Hepatocyte (in vitro differentiated cells): ENCODE results near the gene ACYP2. TPM values are rescaled to one million over a fixed set of nuclear protein-coding genes. Genes with fewer than 3 reads are reported as not detected.

Experiments used
- DNase-seq: peaks from one replicate; pipeline ENCODE4 v3.0.0-alpha.2; 2016; ENCODE audit warnings: low spot score
- H2AFZ ChIP-seq: fragments of 200-600 bp; sonication (generic); 2 replicates; pipeline ENCODE4 v1.6.0; 2016; ENCODE audit warnings: antibody characterized with exemption, mild to moderate bottlenecking
- H3K27ac ChIP-seq: fragments of 200-600 bp; sonication (generic); 2 replicates; pipeline ENCODE4 v1.5.1; 2016; ENCODE audit warnings: mild to moderate bottlenecking
- H3K27me3 ChIP-seq: fragments of 200-600 bp; sonication (generic); 2 replicates; pipeline ENCODE4 v1.6.1; 2016
- H3K36me3 ChIP-seq: fragments of 200-600 bp; sonication (generic); replicated peaks from 2 replicates; pipeline ENCODE4 v1.5.1; 2016; ENCODE audit warnings: low read depth; ENCODE audit not compliant: insufficient read depth
- H3K4me1 ChIP-seq: fragments of 200-600 bp; sonication (generic); 2 replicates; pipeline ENCODE4 v1.5.1; 2016; ENCODE audit warnings: mild to moderate bottlenecking, moderate library complexity; ENCODE audit not compliant: insufficient read depth
- H3K4me2 ChIP-seq: fragments of 200-600 bp; sonication (generic); 2 replicates; pipeline ENCODE4 v1.6.0; 2016
- H3K4me3 ChIP-seq: fragments of 200-600 bp; sonication (generic); 2 replicates; pipeline ENCODE4 v1.5.1; 2016; ENCODE audit warnings: mild to moderate bottlenecking
- H3K79me2 ChIP-seq: fragments of 200-600 bp; sonication (generic); 2 replicates; pipeline ENCODE4 v1.6.0; 2017; ENCODE audit warnings: mild to moderate bottlenecking
- H3K9me2 ChIP-seq: fragments of 200-600 bp; sonication (generic); replicated peaks from 2 replicates; pipeline ENCODE4 v1.6.0; 2017; ENCODE audit warnings: mild to moderate bottlenecking; ENCODE audit not compliant: insufficient read depth
- H3K9me3 ChIP-seq: fragments of 200-600 bp; sonication (generic); 2 replicates; pipeline ENCODE4 v1.5.1; 2016; ENCODE audit warnings: low read depth, mild to moderate bottlenecking
- H4K20me1 ChIP-seq: fragments of 200-600 bp; sonication (generic); 2 replicates; pipeline ENCODE4 v1.6.0; 2016; ENCODE audit warnings: mild to moderate bottlenecking; ENCODE audit not compliant: insufficient read depth, poor library complexity, severe bottlenecking
- EZH2 ChIP-seq: fragments of 200-600 bp; sonication (generic); IDR thresholded peaks from 2 replicates; pipeline ENCODE4 v1.6.1; 2016; ENCODE audit warnings: antibody characterized with exemption, mild to moderate bottlenecking, borderline replicate concordance
- EZH2phosphoT487 ChIP-seq: fragments of 200-600 bp; sonication (generic); IDR thresholded peaks from one replicate; pipeline ENCODE4 v1.6.1; 2018; ENCODE audit warnings: antibody characterized with exemption, mild to moderate bottlenecking, low read depth, moderate library complexity; ENCODE audit not compliant: unreplicated experiment, severe bottlenecking
- WGBS: methylation state at CpG from one replicate; pipeline ENCODE4 v1.1.6; 2016; ENCODE audit warnings: low lambda C conversion rate; ENCODE audit errors: missing lambda C conversion rate; 5-methylcytosine and 5-hydroxymethylcytosine counted together
- polyA plus RNA-seq: library from polyadenylated mRNA; unstranded; fragments of >200 nt; fragmentation: Nextera tagmentation; extraction: Ambion mirVana; gene quantifications from 2 replicates; pipeline ENCODE4 v1.2.1, GENCODE V29; 2016
- total RNA-seq: library from RNA; depleted of rRNA; stranded (reverse); fragments of >200 nt; gene quantifications from 2 replicates; pipeline ENCODE4 v1.2.3, GENCODE V29; 2014
- TF ChIP-seq, protein P1 (sequence below): fragments of 200-600 bp; sonication (generic); IDR thresholded peaks from 2 replicates; pipeline ENCODE4 v1.5.1; 2016; ENCODE audit warnings: antibody characterized with exemption, mild to moderate bottlenecking; ENCODE audit not compliant: poor library complexity

ACYP2 gene
- total and polyA plus RNA-seq, 2 experiments from 2014 or later: 22.5 to 30.9 TPM

DNA sequence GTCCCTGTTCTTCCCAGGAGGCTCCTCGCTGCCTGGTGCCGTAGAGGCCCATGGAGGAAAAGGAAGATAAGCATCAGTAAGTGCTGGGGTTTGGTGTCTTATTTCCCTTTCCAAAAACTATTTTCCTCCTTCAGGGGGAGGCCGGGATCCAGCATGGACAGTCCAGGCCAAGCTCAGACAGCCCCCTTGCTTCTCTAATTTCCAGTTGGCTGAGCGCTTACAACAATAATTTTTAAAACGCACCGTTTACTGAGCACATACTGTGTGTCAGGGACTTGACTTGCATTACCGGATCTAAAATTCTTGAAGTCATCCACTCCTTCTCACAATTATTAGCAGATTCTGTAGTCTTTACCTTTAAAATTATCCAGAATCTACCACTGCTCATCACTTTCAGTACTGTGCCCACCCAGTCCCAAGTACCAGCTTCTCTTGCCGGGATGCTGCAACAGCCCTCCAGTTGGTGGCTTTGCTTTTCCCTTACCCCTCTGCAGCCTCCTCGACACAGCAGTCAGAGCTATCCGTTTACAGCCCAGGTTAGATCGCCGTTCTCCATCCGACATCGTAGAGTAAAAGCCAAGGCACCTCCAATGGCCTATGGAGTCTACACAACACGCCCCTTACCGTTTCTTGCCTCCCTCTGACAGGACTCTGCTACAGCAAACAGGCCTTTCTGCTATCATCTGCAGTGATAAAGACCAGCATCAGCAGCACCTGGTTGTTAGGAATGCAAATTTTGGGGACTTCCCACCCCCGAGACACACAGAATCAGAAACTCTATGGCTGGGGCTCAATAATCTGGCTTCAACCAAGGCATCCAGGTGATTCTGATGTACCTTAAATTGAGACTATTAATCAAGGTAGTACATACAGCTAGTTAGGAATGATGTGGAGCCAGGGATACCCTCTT, 215.8 kb downstream of the ACYP2 start:
- WGBS: 50% methylated on average over 17 of the region's 17 CpGs
- no peak overlapping the region for H3K27ac ChIP-seq
- H3K9me2 ChIP-seq: no peaks in the 10 kb centered on the region
- H3K79me2 ChIP-seq: no peaks in the 10 kb centered on the region
- H3K27me3 ChIP-seq: no peaks in the 10 kb centered on the region
- H3K4me2 ChIP-seq: peak overlapping the region; percentile 80
- no peak for DNase-seq
- peak overlapping the region; percentile 15 for H3K4me3 ChIP-seq
- H3K4me1 ChIP-seq: no peaks in the 10 kb centered on the region
- peak overlapping the region; percentile 37 for H2AFZ ChIP-seq
- H4K20me1 ChIP-seq: no peaks in the 10 kb centered on the region
- TF ChIP-seq EZH2: no peak
- TF ChIP-seq, protein P1, sequence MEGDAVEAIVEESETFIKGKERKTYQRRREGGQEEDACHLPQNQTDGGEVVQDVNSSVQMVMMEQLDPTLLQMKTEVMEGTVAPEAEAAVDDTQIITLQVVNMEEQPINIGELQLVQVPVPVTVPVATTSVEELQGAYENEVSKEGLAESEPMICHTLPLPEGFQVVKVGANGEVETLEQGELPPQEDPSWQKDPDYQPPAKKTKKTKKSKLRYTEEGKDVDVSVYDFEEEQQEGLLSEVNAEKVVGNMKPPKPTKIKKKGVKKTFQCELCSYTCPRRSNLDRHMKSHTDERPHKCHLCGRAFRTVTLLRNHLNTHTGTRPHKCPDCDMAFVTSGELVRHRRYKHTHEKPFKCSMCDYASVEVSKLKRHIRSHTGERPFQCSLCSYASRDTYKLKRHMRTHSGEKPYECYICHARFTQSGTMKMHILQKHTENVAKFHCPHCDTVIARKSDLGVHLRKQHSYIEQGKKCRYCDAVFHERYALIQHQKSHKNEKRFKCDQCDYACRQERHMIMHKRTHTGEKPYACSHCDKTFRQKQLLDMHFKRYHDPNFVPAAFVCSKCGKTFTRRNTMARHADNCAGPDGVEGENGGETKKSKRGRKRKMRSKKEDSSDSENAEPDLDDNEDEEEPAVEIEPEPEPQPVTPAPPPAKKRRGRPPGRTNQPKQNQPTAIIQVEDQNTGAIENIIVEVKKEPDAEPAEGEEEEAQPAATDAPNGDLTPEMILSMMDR: no peak
- TF ChIP-seq EZH2phosphoT487: no peak
- no peaks in the 10 kb centered on the region for H3K9me3 ChIP-seq
- H3K36me3 ChIP-seq: no peaks in the 10 kb centered on the region

DNA sequence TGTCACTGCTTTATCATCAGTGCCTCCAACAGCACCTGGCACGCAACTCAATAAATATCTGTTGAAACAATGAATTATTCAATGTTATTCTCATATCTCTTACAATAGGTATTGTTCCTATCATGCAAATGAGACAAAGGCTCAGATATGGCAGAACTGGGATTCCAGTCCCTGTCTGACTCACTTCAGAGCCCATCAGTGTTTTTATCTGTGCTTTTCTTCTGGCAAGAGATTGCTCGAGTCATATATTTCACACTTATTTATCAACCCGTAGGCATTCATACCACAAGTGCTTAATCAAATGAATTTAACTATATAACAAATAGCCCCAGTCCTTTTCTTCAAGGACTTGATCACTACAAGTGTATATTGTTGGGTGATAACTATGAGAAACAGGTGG, 217.0 kb downstream of the ACYP2 start:
- no peak overlapping the region for H3K4me2 ChIP-seq
- H4K20me1 ChIP-seq: no peaks in the 10 kb centered on the region
- no peaks in the 10 kb centered on the region for H3K9me2 ChIP-seq
- no peaks in the 10 kb centered on the region for H3K4me1 ChIP-seq
- no peak overlapping the region for H2AFZ ChIP-seq
- H3K9me3 ChIP-seq: no peaks in the 10 kb centered on the region
- no peak for DNase-seq
- no peak overlapping the region for H3K27ac ChIP-seq
- TF ChIP-seq EZH2 (no peak), EZH2phosphoT487 (no peak)
- TF ChIP-seq, protein P1: no peak
- H3K4me3 ChIP-seq: no peak overlapping the region
- no peaks in the 10 kb centered on the region for H3K36me3 ChIP-seq
- H3K27me3 ChIP-seq: no peaks in the 10 kb centered on the region
- no peaks in the 10 kb centered on the region for H3K79me2 ChIP-seq
- WGBS: 58% methylated on average over 3 of the region's 3 CpGs

DNA sequence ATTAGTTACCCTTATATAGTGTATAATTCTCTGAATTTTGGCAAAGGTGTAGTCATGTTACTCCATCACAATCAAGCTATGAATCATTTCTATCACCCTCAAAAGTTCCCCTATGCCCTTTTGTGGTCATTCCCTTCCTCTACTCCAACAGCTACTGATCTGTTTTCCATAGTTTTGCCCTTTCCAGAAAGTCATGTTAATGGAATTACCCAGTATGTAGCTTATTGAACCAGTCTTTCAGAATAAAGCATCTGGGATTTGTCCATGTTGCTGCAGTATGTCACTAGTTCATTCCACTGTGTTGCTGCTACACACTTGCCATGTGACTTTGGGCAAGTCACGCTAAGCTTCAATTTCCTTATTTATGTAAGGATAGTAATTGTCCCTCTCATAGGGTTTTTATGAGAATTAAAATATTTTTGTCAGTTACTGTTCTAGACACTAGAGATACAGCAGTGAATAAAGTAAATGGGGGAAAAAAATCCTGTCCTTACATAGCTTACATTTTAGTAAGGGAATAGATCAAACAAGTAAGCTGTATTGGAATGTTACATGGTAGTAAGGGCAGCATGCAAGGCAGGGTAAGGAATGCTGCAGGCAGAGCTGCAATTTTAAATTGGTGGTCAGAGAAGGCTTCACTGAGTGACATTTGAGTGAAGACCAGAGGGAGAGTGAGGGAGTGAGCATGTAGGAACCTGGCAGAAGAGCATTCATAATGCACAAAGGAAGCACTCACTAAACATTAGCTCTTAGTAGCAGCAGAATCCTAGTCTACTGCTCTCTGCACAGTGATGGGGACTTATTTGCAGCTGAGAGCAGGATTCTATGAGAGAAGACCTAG, 220.9 kb downstream of the ACYP2 start:
- H3K9me3 ChIP-seq: no peaks in the 10 kb centered on the region

More for the DNA sequence above, 220.9 kb downstream of the ACYP2 start:
- Histone ChIP-seq H3K27me3 (no peaks in the 10 kb centered on the region), H3K4me1 (no peaks in the 10 kb centered on the region), H2AFZ (no peak overlapping the region), H3K4me3 (no peak overlapping the region), H3K27ac (no peak overlapping the region), H3K9me2 (no peaks in the 10 kb centered on the region), H4K20me1 (no peaks in the 10 kb centered on the region), H3K4me2 (no peak overlapping the region), H3K79me2 (no peaks in the 10 kb centered on the region), H3K36me3 (no peaks in the 10 kb centered on the region)
- 78% methylated on average over 1 of the region's 1 CpG for WGBS
- DNase-seq: no peak
- no peak for TF ChIP-seq EZH2phosphoT487
- TF ChIP-seq, protein P1: no peak
- no peak for TF ChIP-seq EZH2
